ENCODE measurements around the gene PEF1. TPM values are rescaled to one million over a fixed set of nuclear protein-coding genes. Genes with fewer than 3 reads are reported as not detected.

The PEF1 gene
- polyA plus RNA-seq, 1 donor (not counting 4 experiments of a cell fraction or from before 2014, with no cell fraction given) = 72.2 TPM

DNA sequence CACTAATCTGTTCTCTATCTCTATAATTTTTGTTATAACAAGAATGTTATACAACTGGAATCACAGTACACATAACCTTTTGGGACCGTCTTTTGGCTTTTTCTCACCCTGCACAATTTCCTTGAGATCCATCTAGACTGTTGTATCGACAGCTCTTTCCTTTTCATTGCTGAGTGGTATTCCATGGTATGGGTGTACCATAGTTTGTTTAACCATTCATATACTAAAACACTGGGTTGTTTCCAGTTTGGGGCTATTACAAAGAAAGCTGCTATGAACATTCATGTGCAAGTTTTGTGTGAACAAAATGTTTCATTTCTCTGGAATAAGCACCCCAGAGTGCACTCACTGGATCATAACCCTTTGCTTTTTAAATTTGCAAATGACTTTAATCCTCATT lies 42.6 kb downstream of the PEF1 start:
- H3K4me1 ChIP-seq (ENCODE audit: control insufficient read depth, extremely low read depth, insufficient read depth, low read length) = peaks cover 6% of the 10 kb centered on the region
- H3K9me1 ChIP-seq (ENCODE audit: control insufficient read depth, extremely low read depth, insufficient read depth, low read length) = no peaks in the 10 kb centered on the region
- no peak for DNase-seq (ENCODE audit: low read depth, low spot score)
- no peaks in the 10 kb centered on the region for H3K9me3 ChIP-seq (ENCODE audit: control insufficient read depth, low read depth, low read length)
- H3K9ac ChIP-seq (ENCODE audit: control insufficient read depth, extremely low read depth, insufficient read depth, low read length) = no peak overlapping the region
- H3K27me3 ChIP-seq (ENCODE audit: control insufficient read depth, extremely low read depth, insufficient read depth, low read length) = no peaks in the 10 kb centered on the region
- no peak for FAIRE-seq
- H3K36me3 ChIP-seq (ENCODE audit: control insufficient read depth in 2 of 2, extremely low read depth in 1 of 2, insufficient read depth in 2 of 2, low read length in 2 of 2) = no peaks in the 10 kb centered on the region
- no peaks in the 10 kb centered on the region for H3K79me2 ChIP-seq (ENCODE audit: control insufficient read depth, insufficient read depth, low read length)
- dilution Hi-C loops (cut with MboI; ENCODE audit: extremely low pct_ligation_motif_present, low sequenced_read_pairs) = no loop called here
- H4K20me1 ChIP-seq (ENCODE audit: control insufficient read depth, extremely low read depth, insufficient read depth, low read length) = no peaks in the 10 kb centered on the region
- TF ChIP-seq, protein P1, sequence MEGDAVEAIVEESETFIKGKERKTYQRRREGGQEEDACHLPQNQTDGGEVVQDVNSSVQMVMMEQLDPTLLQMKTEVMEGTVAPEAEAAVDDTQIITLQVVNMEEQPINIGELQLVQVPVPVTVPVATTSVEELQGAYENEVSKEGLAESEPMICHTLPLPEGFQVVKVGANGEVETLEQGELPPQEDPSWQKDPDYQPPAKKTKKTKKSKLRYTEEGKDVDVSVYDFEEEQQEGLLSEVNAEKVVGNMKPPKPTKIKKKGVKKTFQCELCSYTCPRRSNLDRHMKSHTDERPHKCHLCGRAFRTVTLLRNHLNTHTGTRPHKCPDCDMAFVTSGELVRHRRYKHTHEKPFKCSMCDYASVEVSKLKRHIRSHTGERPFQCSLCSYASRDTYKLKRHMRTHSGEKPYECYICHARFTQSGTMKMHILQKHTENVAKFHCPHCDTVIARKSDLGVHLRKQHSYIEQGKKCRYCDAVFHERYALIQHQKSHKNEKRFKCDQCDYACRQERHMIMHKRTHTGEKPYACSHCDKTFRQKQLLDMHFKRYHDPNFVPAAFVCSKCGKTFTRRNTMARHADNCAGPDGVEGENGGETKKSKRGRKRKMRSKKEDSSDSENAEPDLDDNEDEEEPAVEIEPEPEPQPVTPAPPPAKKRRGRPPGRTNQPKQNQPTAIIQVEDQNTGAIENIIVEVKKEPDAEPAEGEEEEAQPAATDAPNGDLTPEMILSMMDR (optimal IDR thresholded peaks at IDR 0.05 in 1 of 3, IDR thresholded peaks at IDR 0.05 in 1 of 3, conservative IDR thresholded peaks at IDR 0.05 in 1 of 3; ENCODE audit: extremely low read depth in 1 of 3, insufficient read depth in 2 of 3, low read length in 3 of 3) = no peak
- no peak for TF ChIP-seq EZH2 (IDR thresholded peaks at IDR 0.05; ENCODE audit: low read length)
- no peak overlapping the region for H3K4me3 ChIP-seq (ENCODE audit: control insufficient read depth in 2 of 3, extremely low read depth in 1 of 3, insufficient read depth in 2 of 3, low read depth in 1 of 3, low read length in 3 of 3)
- no peak overlapping the region for H2AFZ ChIP-seq (ENCODE audit: control insufficient read depth, low read length)
- no peak overlapping the region for H3K27ac ChIP-seq (ENCODE audit: control insufficient read depth, insufficient read depth, low read length)
- no peak overlapping the region for H3K4me2 ChIP-seq (ENCODE audit: control insufficient read depth, extremely low read depth, insufficient read depth, low read depth, low read length)

DNA sequence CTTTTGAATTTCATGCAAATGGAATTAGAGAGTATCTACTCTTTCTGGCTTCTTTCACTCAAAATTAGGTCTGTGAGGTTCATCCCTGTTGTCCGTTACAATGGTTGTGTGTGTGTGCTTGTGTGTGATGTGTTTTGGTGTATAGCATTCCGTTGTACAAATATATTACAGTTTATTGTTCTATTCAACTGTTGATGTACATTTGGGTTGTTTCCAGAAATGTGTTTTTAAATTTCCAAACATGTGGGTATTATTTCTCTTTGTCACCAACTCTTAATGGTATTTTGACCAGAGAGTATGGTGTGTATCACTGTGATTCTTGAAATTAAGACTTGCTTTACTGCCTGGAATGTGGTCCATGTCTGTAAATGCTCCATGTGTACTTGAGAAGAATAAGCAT lies 44.0 kb downstream of the PEF1 start:
- dilution Hi-C loops (cut with MboI; ENCODE audit: extremely low pct_ligation_motif_present, low sequenced_read_pairs) = no loop called here
- H3K27me3 ChIP-seq (ENCODE audit: control insufficient read depth, extremely low read depth, insufficient read depth, low read length) = no peaks in the 10 kb centered on the region
- H4K20me1 ChIP-seq (ENCODE audit: control insufficient read depth, extremely low read depth, insufficient read depth, low read length) = no peaks in the 10 kb centered on the region
- no peak for FAIRE-seq
- peaks cover 3% of the 10 kb centered on the region for H3K4me1 ChIP-seq (ENCODE audit: control insufficient read depth, extremely low read depth, insufficient read depth, low read length)
- H3K4me2 ChIP-seq (ENCODE audit: control insufficient read depth, extremely low read depth, insufficient read depth, low read depth, low read length) = no peak overlapping the region
- H3K9ac ChIP-seq (ENCODE audit: control insufficient read depth, extremely low read depth, insufficient read depth, low read length) = no peak overlapping the region
- no peak for DNase-seq (ENCODE audit: low read depth, low spot score)
- no peaks in the 10 kb centered on the region for H3K9me3 ChIP-seq (ENCODE audit: control insufficient read depth, low read depth, low read length)
- H3K79me2 ChIP-seq (ENCODE audit: control insufficient read depth, insufficient read depth, low read length) = no peaks in the 10 kb centered on the region
- no peak overlapping the region for H3K4me3 ChIP-seq (ENCODE audit: control insufficient read depth in 2 of 3, extremely low read depth in 1 of 3, insufficient read depth in 2 of 3, low read depth in 1 of 3, low read length in 3 of 3)
- no peaks in the 10 kb centered on the region for H3K9me1 ChIP-seq (ENCODE audit: control insufficient read depth, extremely low read depth, insufficient read depth, low read length)
- no peak overlapping the region for H3K27ac ChIP-seq (ENCODE audit: control insufficient read depth, insufficient read depth, low read length)
- no peak overlapping the region for H2AFZ ChIP-seq (ENCODE audit: control insufficient read depth, low read length)
- no peaks in the 10 kb centered on the region for H3K36me3 ChIP-seq (ENCODE audit: control insufficient read depth in 2 of 2, extremely low read depth in 1 of 2, insufficient read depth in 2 of 2, low read length in 2 of 2)
- TF ChIP-seq, protein P1 (optimal IDR thresholded peaks at IDR 0.05 in 1 of 3, IDR thresholded peaks at IDR 0.05 in 1 of 3, conservative IDR thresholded peaks at IDR 0.05 in 1 of 3; ENCODE audit: extremely low read depth in 1 of 3, insufficient read depth in 2 of 3, low read length in 3 of 3) = no peak
- no peak for TF ChIP-seq EZH2 (IDR thresholded peaks at IDR 0.05; ENCODE audit: low read length)

All from keratinocyte (primary cell).